ENCODE data around the gene IL2RA. TPM values are rescaled to one million over a fixed set of nuclear protein-coding genes. Genes with fewer than 3 reads are reported as not detected.

IL2RA gene
- total and polyA plus RNA-seq, 2 donors (not counting 3 experiments of a cell fraction or from before 2014, with no cell fraction given) = not detected

GRCh38 chr10:6013413-6014192 lies 48.6 kb downstream of the IL2RA start:
- H3K9me1 ChIP-seq (replicated peaks; ENCODE audit: control insufficient read depth, extremely low read depth, insufficient read depth, low read length) = no peaks in the 10 kb centered on the region
- DNase-seq (ENCODE audit: low read depth, low spot score) (no peak), FAIRE-seq (no peak)
- H3K27me3 ChIP-seq (ENCODE audit: control insufficient read depth in 2 of 2, insufficient read depth in 2 of 2, low read length in 2 of 2) = peaks cover 0 to 6% of the 10 kb centered on the region in 2 experiments
- no peaks in the 10 kb centered on the region for H3K9me3 ChIP-seq (replicated peaks; ENCODE audit: control insufficient read depth, insufficient read depth, low read length)
- no peak overlapping the region for H3K4me2 ChIP-seq (ENCODE audit: insufficient read depth, low read length)
- H3K4me1 ChIP-seq (ENCODE audit: control insufficient read depth, extremely low read depth, insufficient read depth, low read length) = no peaks in the 10 kb centered on the region
- no peaks in the 10 kb centered on the region for H4K20me1 ChIP-seq (replicated peaks; ENCODE audit: control insufficient read depth, extremely low read depth, insufficient read depth, low read length)
- no peaks in the 10 kb centered on the region for H3K79me2 ChIP-seq (ENCODE audit: control insufficient read depth, insufficient read depth, low read length)
- no peaks in the 10 kb centered on the region for H3K36me3 ChIP-seq (ENCODE audit: control insufficient read depth in 2 of 2, extremely low read depth in 1 of 2, insufficient read depth in 2 of 2, low read length in 2 of 2)
- H3K27ac ChIP-seq (ENCODE audit: insufficient read depth, low read depth, low read length) = no peak overlapping the region
- POLR2A ChIA-PET = no interaction called here
- H3K4me3 ChIP-seq (replicated peaks in 1 of 3; ENCODE audit: insufficient read depth in 1 of 3, low read depth in 1 of 3, low read length in 3 of 3) = no peak overlapping the region
- intact Hi-C loops (cut with micrococcal nuclease) (loop anchor here (1.0 to 5.0 kb wide), 5 partner anchors 36 to 388 kb away; partner anchors contain the start of genes IL15RA and PFKFB3), dilution Hi-C loops (cut with MboI; ENCODE audit: extremely low pct_ligation_motif_present, low sequenced_read_pairs) (no loop called here)
- CTCF ChIA-PET = interaction anchor here (0.6 to 5.6 kb wide), 30 partner anchors 10 to 396 kb away, joined by 3 to 111 read pairs (median 4); partner anchors contain the start of genes IL15RA and PFKFB3
- no TSS peak for BruUV-seq (replicated peaks)
- TF ChIP-seq GATA2 (IDR thresholded peaks at IDR 0.05; ENCODE audit: insufficient read depth, insufficient read length, low read depth, low read length) = no peak
- no peak for TF ChIP-seq POLR2A (IDR thresholded peaks at IDR 0.05; ENCODE audit: low read depth, low read length)
- no peak for TF ChIP-seq EZH2 (IDR thresholded peaks at IDR 0.05; ENCODE audit: borderline replicate concordance, low read depth, low read length, severe bottlenecking)
- TF ChIP-seq POLR2AphosphoS5 (IDR thresholded peaks at IDR 0.05; ENCODE audit: insufficient read depth, low read depth, low read length) = no peak
- TF ChIP-seq MYC (IDR thresholded peaks at IDR 0.05; ENCODE audit: low read depth, low read length) = no peak
- no peak for TF ChIP-seq JUN (IDR thresholded peaks at IDR 0.05; ENCODE audit: borderline replicate concordance, insufficient read depth, insufficient read length, low read depth)
- TF ChIP-seq MAX (IDR thresholded peaks at IDR 0.05; ENCODE audit: insufficient read depth, insufficient read length) = no peak
- no peak for TF ChIP-seq CTCF (IDR thresholded peaks at IDR 0.05; ENCODE audit: extremely low read depth in 1 of 2, insufficient read depth in 1 of 2, low read depth in 1 of 2, low read length in 2 of 2)
- no peak for TF ChIP-seq FOS (IDR thresholded peaks at IDR 0.05; ENCODE audit: borderline replicate concordance, insufficient read depth, low read length)
- H2AFZ ChIP-seq (ENCODE audit: low read depth, low read length) = no peak overlapping the region
- H3K9ac ChIP-seq (replicated peaks; ENCODE audit: extremely low read depth, insufficient read depth, low read length) = no peak overlapping the region

Data from endothelial cell of umbilical vein (primary cell).